Measurements from ENCODE around the gene MVB12A. TPM values are rescaled to one million over a fixed set of nuclear protein-coding genes. Genes with fewer than 3 reads are reported as not detected.

The MVB12A gene
- total RNA-seq, 1 donor from 2014 or later, result 36.3 TPM

DNA sequence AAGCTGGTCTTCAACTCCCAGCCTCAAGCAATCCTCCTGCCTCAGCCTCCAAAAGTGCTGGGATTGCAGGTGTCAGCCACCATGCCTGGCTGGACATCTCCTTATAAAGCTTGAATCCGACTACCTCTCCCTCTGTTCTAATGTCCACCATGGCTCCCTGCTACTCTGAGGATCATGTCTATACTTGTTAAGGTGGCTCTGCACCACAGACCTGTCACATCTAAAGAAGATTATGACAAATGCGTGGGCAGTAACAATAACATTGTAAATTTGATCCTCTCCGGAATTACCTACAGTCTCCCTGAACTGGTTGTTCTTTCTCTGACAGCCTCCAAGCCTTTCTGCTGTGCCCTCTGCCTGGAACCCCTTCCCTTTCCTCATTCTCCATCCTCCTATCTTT, 39.1 kb downstream of the MVB12A start:
- H3K9me3 ChIP-seq, result no peaks in the 10 kb centered on the region
- intact Hi-C loops (cut with DNase I), result loop anchor here (10.0 kb wide), 1 partner anchor 64 kb away; the partner anchor contains the start of gene CCDC194
- H3K4me1 ChIP-seq, result no peaks in the 10 kb centered on the region
- ATAC-seq (no peak), DNase-seq (no peak)
- peaks cover 46% of the 10 kb centered on the region for H3K27me3 ChIP-seq
- no peak overlapping the region for H3K27ac ChIP-seq
- no peaks in the 10 kb centered on the region for H3K36me3 ChIP-seq
- TF ChIP-seq, protein P1, sequence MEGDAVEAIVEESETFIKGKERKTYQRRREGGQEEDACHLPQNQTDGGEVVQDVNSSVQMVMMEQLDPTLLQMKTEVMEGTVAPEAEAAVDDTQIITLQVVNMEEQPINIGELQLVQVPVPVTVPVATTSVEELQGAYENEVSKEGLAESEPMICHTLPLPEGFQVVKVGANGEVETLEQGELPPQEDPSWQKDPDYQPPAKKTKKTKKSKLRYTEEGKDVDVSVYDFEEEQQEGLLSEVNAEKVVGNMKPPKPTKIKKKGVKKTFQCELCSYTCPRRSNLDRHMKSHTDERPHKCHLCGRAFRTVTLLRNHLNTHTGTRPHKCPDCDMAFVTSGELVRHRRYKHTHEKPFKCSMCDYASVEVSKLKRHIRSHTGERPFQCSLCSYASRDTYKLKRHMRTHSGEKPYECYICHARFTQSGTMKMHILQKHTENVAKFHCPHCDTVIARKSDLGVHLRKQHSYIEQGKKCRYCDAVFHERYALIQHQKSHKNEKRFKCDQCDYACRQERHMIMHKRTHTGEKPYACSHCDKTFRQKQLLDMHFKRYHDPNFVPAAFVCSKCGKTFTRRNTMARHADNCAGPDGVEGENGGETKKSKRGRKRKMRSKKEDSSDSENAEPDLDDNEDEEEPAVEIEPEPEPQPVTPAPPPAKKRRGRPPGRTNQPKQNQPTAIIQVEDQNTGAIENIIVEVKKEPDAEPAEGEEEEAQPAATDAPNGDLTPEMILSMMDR (IDR thresholded peaks at IDR 0.05), result no peak
- H3K4me3 ChIP-seq, result no peak overlapping the region

GRCh38 chr19:17460372-17461230, 40.8 kb downstream of the MVB12A start, which contains the start of gene NXNL1:
NXNL1 (minus strand) TSS chr19:17460926; CDS start chr19:17460869, 57 bp downstream.
- ATAC-seq (no peak), DNase-seq (no peak)
- H3K9me3 ChIP-seq, result no peaks in the 10 kb centered on the region
- peaks cover 31% of the 10 kb centered on the region for H3K27me3 ChIP-seq
- H3K4me3 ChIP-seq, result no peak within 1 kb of the TSS
- no peaks in the 10 kb centered on the region for H3K4me1 ChIP-seq
- no peak within 1 kb of the TSS for H3K27ac ChIP-seq
- no peaks in the 10 kb centered on the region for H3K36me3 ChIP-seq
- TF ChIP-seq, protein P1 (IDR thresholded peaks at IDR 0.05), result no peak
- intact Hi-C loops (cut with DNase I), result no loop called here

DNA sequence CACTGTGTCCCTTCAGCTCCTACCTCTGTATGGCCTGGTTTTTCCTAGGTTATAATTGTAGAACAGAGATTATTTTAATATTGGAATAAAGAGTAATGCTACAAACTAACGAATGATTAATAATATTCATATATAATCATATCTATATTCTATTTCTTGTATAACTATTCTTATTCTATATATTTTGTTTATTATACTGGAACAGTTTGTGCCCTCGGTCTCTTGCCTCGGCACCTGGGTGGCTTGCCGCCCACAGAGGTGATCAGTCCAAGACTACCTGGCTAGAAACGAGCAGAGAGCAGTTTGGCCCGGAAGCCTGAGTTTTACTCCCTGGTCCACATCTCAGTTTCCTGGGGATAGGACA, 46.6 kb downstream of the MVB12A start:
- Histone ChIP-seq H3K4me1 (peaks cover 25% of the 10 kb centered on the region), H3K9me3 (no peaks in the 10 kb centered on the region), H3K36me3 (no peaks in the 10 kb centered on the region), H3K27me3 (no peaks in the 10 kb centered on the region), H3K27ac (no peak overlapping the region), H3K4me3 (no peak overlapping the region)
- TF ChIP-seq, protein P1 (IDR thresholded peaks at IDR 0.05), result no peak
- ATAC-seq (no peak), DNase-seq (no peak)
- intact Hi-C loops (cut with DNase I), result no loop called here

DNA sequence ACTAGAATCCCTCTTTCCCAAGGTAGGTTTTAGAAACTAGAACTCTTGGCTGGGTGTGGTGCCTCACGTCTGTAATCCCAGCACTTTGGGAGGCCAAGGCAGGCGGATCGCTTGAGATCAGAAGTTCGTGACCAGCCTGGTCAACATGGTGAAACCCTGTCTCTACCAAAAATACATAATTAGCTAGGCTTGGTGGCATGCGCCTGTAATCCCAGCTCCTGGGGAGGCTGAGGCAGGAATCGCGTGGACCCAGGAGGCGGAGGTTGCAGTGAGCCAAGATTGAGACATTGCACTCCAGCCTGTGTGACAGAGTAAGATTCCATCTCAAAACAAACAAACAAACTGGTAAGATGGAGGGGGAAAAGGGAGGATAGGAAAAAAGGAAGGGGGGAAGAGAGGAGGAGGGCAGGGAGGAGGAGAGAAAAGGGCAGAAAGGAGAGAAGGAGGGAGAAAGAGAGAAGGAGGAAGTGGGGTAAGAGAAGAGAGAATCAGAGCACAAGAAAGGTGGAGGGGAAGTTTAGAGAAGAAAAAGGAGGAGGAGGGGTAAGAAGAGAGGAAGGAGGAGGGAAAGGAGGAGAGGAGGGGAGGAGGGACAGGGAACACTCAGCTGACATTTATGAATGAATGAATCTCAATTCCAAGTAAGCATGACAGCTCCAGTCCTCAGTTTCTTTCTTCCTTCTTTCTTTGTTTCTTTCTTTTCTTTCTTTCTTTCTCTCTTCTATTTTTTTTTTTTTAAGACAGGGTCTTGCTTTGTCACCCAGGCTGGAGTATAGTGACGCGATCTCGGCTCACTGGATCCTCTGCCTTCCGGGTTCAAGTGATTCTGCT, 47.8 kb downstream of the MVB12A start:
- no peaks in the 10 kb centered on the region for H3K27me3 ChIP-seq
- ATAC-seq (no peak), DNase-seq (no peak)
- peaks cover 27% of the 10 kb centered on the region for H3K4me1 ChIP-seq
- H3K27ac ChIP-seq, result peak overlapping the region; percentile 91
- no peaks in the 10 kb centered on the region for H3K36me3 ChIP-seq
- TF ChIP-seq, protein P1 (IDR thresholded peaks at IDR 0.05), result no peak
- H3K9me3 ChIP-seq, result no peaks in the 10 kb centered on the region
- intact Hi-C loops (cut with DNase I), result no loop called here
- H3K4me3 ChIP-seq, result no peak overlapping the region

DNA sequence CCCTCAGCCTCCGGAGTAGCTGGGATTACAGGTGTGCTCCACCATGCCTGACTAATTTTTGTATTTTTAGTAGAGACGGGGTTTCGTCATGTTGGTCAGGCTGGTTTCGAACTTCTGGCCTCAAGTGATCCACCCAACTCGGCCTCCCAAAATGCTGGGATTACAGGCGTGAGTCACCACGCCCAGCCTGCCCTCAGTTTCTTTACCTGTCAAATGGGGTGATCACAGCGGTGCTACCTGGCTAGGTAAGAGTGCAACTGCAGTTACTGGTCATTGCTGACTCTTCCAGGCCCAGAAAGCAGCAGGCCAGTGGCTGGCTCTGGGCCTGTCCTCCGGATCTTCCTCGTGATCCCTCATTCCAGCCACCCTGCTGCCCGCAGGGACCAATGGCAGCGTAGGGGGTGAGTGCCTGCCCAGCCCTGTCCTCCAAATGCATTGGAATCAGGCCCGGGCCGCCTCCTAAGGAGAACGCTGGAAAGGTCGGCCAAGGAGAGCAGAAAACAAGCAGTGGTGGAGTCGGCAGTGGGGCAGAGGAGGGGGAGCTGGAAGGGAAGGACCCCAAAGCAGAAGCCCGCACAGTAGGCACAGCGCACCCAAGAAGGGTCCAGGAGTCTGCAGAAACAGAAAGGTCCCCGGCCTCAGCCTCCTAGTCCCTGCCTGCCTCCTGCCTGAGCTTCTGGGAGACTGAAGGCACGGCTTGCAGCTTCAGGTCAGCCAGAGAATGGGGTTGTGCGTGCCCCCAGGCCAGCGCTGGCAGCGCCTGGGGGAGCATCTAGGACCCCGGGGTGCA, 48.6 kb downstream of the MVB12A start:
- Histone ChIP-seq H3K9me3 (no peaks in the 10 kb centered on the region), H3K36me3 (no peaks in the 10 kb centered on the region), H3K4me3 (peak overlapping the region; percentile 78), H3K27me3 (no peaks in the 10 kb centered on the region), H3K4me1 (peaks cover 27% of the 10 kb centered on the region), H3K27ac (peak overlapping the region; percentile 91)
- TF ChIP-seq, protein P1 (IDR thresholded peaks at IDR 0.05), result no peak
- ATAC-seq (peak; percentile 33), DNase-seq (peak; percentile 86)
- intact Hi-C loops (cut with DNase I), result no loop called here

Data from upper lobe of right lung (tissue), 1 donor.